MM.1S (cell line): ENCODE measurements around the gene APBB1IP.
"Not testable (repeated sequence)": the region's sequence is repeated elsewhere in the genome, so short reads cannot be mapped to it uniquely, and the experiment has no call there.

Experiments used
- DNase-seq: peaks from one replicate; pipeline ENCODE4 v3.0.0-alpha.2; 2015
- H2AFZ ChIP-seq: fragments of 300-600 bp; sonication (generic); 2 replicates; pipeline ENCODE4 v1.6.0; 2016; ENCODE audit warnings: antibody characterized with exemption, low read length
- H3F3A ChIP-seq: fragments of 300-600 bp; sonication (generic); 2 replicates; pipeline ENCODE4 v1.6.1; 2016; ENCODE audit warnings: mild to moderate bottlenecking, antibody characterized with exemption, low read length, moderate library complexity, mixed read lengths; ENCODE audit not compliant: insufficient read depth
- H3K27ac ChIP-seq: fragments of 300-600 bp; sonication (generic); 2 replicates; pipeline ENCODE4 v1.5.1; 2016; ENCODE audit warnings: mild to moderate bottlenecking, low read length
- H3K27me3 ChIP-seq: fragments of 300-600 bp; sonication (generic); replicated peaks from 2 replicates; pipeline ENCODE4 v1.6.0; 2016; ENCODE audit warnings: low read length; ENCODE audit not compliant: insufficient read depth
- H3K36me3 ChIP-seq: fragments of 300-600 bp; sonication (generic); replicated peaks from 2 replicates; pipeline ENCODE4 v1.6.1; 2016; ENCODE audit warnings: mild to moderate bottlenecking, low read length, mixed read lengths; ENCODE audit not compliant: insufficient read depth
- H3K4me1 ChIP-seq: fragments of 300-600 bp; sonication (generic); 2 replicates; pipeline ENCODE4 v1.6.1; 2016; ENCODE audit warnings: low read length, mixed read lengths
- H3K4me2 ChIP-seq: fragments of 300-600 bp; sonication (generic); 2 replicates; pipeline ENCODE4 v1.6.0; 2016; ENCODE audit warnings: low read depth, low read length
- H3K4me3 ChIP-seq: fragments of 300-600 bp; sonication (generic); 2 replicates; pipeline ENCODE4 v1.5.1; 2016; ENCODE audit warnings: low read length, mixed read lengths
- H3K79me2 ChIP-seq: fragments of 300-600 bp; sonication (generic); 2 replicates; pipeline ENCODE4 v1.6.1; 2016; ENCODE audit warnings: mixed run types, low read length, mixed read lengths
- H3K9ac ChIP-seq: fragments of 300-600 bp; sonication (generic); 2 replicates; pipeline ENCODE4 v1.6.1; 2016; ENCODE audit warnings: low read length, mixed read lengths
- H3K9me2 ChIP-seq: fragments of 300-600 bp; sonication (generic); replicated peaks from 2 replicates; pipeline ENCODE4 v1.6.1; 2016; ENCODE audit warnings: mild to moderate bottlenecking, low read length, mixed read lengths; ENCODE audit not compliant: insufficient read depth
- H3K9me3 ChIP-seq: fragments of 300-600 bp; sonication (generic); replicated peaks from 2 replicates; pipeline ENCODE4 v1.6.1; 2016; ENCODE audit warnings: mild to moderate bottlenecking, low read length, mixed read lengths; ENCODE audit not compliant: insufficient read depth
- H4K20me1 ChIP-seq: fragments of 300-600 bp; sonication (generic); 2 replicates; pipeline ENCODE4 v1.6.1; 2016; ENCODE audit warnings: mild to moderate bottlenecking, low read length, moderate library complexity, mixed read lengths; ENCODE audit not compliant: insufficient read depth
- EZH2 ChIP-seq: fragments of 300-600 bp; sonication (generic); optimal IDR thresholded peaks from 2 replicates; pipeline ENCODE3; 2017; ENCODE audit warnings: low read depth, mild to moderate bottlenecking, antibody characterized with exemption, low read length, mixed read lengths
- EZH2phosphoT487 ChIP-seq: fragments of 300-600 bp; sonication (generic); IDR thresholded peaks from 2 replicates; pipeline ENCODE4 v1.6.1; 2018; ENCODE audit warnings: antibody characterized with exemption, low read length
- TF ChIP-seq, protein P1 (sequence below): fragments of 300-600 bp; sonication (generic); IDR thresholded peaks from 2 replicates; pipeline ENCODE4 v1.5.1; 2016; ENCODE audit warnings: antibody characterized with exemption, low read length, mixed read lengths

APBB1IP gene

DNA sequence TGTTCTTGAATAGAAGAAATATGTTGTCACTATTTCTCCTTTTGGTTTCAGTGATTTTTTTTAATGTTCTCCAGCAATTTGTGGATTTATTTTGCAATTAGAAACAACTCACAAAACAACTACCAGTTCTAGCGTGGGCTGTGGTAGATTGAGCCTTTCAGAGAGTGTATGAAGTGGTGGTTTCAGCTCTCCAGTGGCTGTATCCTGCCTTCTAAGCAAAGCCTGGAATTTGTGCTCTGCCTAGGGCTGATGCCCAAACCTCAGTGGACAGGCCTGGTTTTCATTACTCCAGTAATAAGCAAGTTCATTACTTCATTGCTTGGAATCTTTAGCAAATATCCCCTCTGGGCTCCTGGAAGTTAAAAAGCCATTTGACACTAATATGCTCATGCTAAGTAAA lies 35.9 kb downstream of the APBB1IP start:
- no peak overlapping the region for H2AFZ ChIP-seq
- H3K4me3 ChIP-seq, result no peak overlapping the region
- H3K79me2 ChIP-seq, result no peaks in the 10 kb centered on the region
- H3K27ac ChIP-seq, result no peak overlapping the region
- no peaks in the 10 kb centered on the region for H3F3A ChIP-seq
- no peaks in the 10 kb centered on the region for H3K9me2 ChIP-seq
- no peaks in the 10 kb centered on the region for H3K36me3 ChIP-seq
- TF ChIP-seq EZH2, result no peak
- TF ChIP-seq, protein P1, sequence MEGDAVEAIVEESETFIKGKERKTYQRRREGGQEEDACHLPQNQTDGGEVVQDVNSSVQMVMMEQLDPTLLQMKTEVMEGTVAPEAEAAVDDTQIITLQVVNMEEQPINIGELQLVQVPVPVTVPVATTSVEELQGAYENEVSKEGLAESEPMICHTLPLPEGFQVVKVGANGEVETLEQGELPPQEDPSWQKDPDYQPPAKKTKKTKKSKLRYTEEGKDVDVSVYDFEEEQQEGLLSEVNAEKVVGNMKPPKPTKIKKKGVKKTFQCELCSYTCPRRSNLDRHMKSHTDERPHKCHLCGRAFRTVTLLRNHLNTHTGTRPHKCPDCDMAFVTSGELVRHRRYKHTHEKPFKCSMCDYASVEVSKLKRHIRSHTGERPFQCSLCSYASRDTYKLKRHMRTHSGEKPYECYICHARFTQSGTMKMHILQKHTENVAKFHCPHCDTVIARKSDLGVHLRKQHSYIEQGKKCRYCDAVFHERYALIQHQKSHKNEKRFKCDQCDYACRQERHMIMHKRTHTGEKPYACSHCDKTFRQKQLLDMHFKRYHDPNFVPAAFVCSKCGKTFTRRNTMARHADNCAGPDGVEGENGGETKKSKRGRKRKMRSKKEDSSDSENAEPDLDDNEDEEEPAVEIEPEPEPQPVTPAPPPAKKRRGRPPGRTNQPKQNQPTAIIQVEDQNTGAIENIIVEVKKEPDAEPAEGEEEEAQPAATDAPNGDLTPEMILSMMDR, result no peak
- no peak for TF ChIP-seq EZH2phosphoT487
- no peaks in the 10 kb centered on the region for H3K9me3 ChIP-seq
- DNase-seq, result no peak
- H3K27me3 ChIP-seq, result no peaks in the 10 kb centered on the region
- no peak overlapping the region for H3K4me2 ChIP-seq
- H3K4me1 ChIP-seq, result no peaks in the 10 kb centered on the region
- H3K9ac ChIP-seq, result no peak overlapping the region
- no peaks in the 10 kb centered on the region for H4K20me1 ChIP-seq

DNA sequence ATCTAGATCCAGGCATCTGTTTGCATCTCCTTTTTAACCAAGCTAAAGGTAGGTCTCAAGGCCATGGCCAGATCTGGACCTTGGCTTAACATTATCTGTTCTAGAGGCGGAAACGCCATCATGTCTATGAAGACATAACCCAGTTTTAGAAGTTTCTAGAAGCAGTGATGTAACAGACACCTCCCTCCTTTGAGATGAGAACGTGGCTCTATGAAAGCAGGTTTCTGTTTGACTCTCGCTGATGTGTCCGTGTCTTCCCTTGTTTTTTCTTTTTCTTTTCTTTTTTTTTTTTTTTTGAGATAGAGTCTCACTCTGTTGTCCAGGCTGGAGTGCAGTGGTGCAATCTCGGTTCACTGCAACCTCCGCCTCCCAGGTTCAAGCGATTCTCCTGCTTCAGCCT lies 36.7 kb downstream of the APBB1IP start:
- not testable (repeated sequence) for H2AFZ ChIP-seq, H3K36me3 ChIP-seq, H3K4me3 ChIP-seq, H3K27me3 ChIP-seq, H3K4me1 ChIP-seq, H3K9ac ChIP-seq, H3F3A ChIP-seq, H3K9me2 ChIP-seq, H3K79me2 ChIP-seq, H3K27ac ChIP-seq, H3K4me2 ChIP-seq, H3K9me3 ChIP-seq, H4K20me1 ChIP-seq, DNase-seq

DNA sequence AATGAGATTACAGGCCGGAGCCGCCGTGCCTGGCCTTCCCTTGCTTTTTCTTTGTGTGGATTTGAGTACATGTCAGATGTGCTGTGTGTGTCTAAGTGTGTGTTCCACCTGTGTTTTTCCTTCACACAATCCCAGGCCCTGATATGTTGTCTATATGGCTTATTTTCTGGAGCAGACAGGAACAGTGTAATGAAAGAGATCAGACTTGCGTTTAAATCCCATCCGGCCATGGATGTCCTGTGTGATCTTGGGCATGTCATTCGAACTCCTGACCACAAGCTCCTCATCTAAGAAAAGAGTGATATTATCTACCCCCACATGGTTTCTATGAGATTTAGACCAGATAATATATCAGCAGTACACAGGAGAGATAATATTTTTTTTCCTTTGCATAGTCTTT lies 37.2 kb downstream of the APBB1IP start:
- Histone ChIP-seq H3K4me2 (no peak overlapping the region), H4K20me1 (no peaks in the 10 kb centered on the region)

DNA sequence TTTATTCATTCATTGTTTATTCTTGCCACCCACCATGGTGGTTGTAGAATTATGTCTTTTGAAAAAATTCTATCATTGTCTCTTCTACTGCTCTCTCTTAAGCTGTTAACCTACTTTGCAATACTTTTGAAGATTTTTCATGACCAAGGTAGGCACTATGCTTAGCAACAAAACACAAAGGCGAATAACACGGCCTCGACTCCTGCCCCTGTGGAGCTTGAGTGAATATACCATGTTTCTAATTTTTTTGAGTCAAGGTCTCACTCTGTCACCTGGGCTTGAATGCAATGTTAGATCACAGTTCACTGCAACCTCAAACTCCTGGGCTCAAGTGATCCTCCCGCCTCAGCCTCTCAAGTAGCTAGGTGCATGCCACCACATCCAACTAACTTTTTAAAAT lies 39.4 kb downstream of the APBB1IP start:
- Histone ChIP-seq H3K4me2 (no peak overlapping the region), H4K20me1 (no peaks in the 10 kb centered on the region), H3K9ac (no peak overlapping the region), H3K9me2 (no peaks in the 10 kb centered on the region), H3K27ac (no peak overlapping the region), H3K36me3 (no peaks in the 10 kb centered on the region), H3K9me3 (no peaks in the 10 kb centered on the region), H3K27me3 (no peaks in the 10 kb centered on the region), H3F3A (no peaks in the 10 kb centered on the region), H3K79me2 (no peaks in the 10 kb centered on the region), H3K4me3 (no peak overlapping the region), H3K4me1 (no peaks in the 10 kb centered on the region), H2AFZ (no peak overlapping the region)
- TF ChIP-seq EZH2, result no peak
- no peak for TF ChIP-seq EZH2phosphoT487
- TF ChIP-seq, protein P1, result no peak
- no peak for DNase-seq

More for the DNA sequence above, 37.2 kb downstream of the APBB1IP start:
- TF ChIP-seq EZH2 (no peak), EZH2phosphoT487 (no peak)
- TF ChIP-seq, protein P1, result no peak
- no peaks in the 10 kb centered on the region for H3K79me2 ChIP-seq
- H3K4me1 ChIP-seq, result no peaks in the 10 kb centered on the region
- H3K9ac ChIP-seq, result no peak overlapping the region
- no peak for DNase-seq
- no peak overlapping the region for H3K27ac ChIP-seq
- no peaks in the 10 kb centered on the region for H3K27me3 ChIP-seq
- no peaks in the 10 kb centered on the region for H3K9me2 ChIP-seq
- no peaks in the 10 kb centered on the region for H3F3A ChIP-seq
- H3K36me3 ChIP-seq, result no peaks in the 10 kb centered on the region
- no peak overlapping the region for H3K4me3 ChIP-seq
- H2AFZ ChIP-seq, result no peak overlapping the region
- H3K9me3 ChIP-seq, result no peaks in the 10 kb centered on the region
